Testis (tissue), 2 donors: ENCODE data around the gene TMEM39A.

Experiments used
- CTCF ChIP-seq, 3 experiments: fragments of 450-650 bp in 2 of 3; fragments of 200-600 bp in 1 of 3; sonication (generic) in 1 of 3; IDR thresholded peaks; one replicate each; pipeline ENCODE4 v1.5.1; 2016 to 2019; ENCODE audit warnings: antibody characterized with exemption in 3 of 3, mild to moderate bottlenecking in 2 of 3, moderate library complexity in 1 of 3
- POLR2A ChIP-seq: fragments of 450-650 bp; IDR thresholded peaks from one replicate; pipeline ENCODE4 v1.6.1; 2017; ENCODE audit warnings: antibody characterized with exemption, mild to moderate bottlenecking, moderate library complexity

GRCh38 chr3:119428538-119428937 is 34.9 kb downstream of the TMEM39A start:
- TF ChIP-seq CTCF (IDR thresholded peaks at IDR 0.05) = no peak
- no peak for TF ChIP-seq POLR2A
